SU-DHL-6 (cell line): ENCODE results near the gene BZW2.

ENCODE experiments used
- H2AFZ ChIP-seq: fragments of 200-600 bp; sonication (generic); 2 replicates; pipeline ENCODE4 v1.6.1; 2014; ENCODE audit warnings: low read depth, mild to moderate bottlenecking, moderate library complexity, mixed read lengths, antibody characterized with exemption, low read length; ENCODE audit not compliant: severe bottlenecking
- H3F3A ChIP-seq: fragments of 200-600 bp; shearing (Covaris generic); 2 replicates; pipeline ENCODE4 v1.6.0; 2016; ENCODE audit warnings: antibody characterized with exemption, mild to moderate bottlenecking; ENCODE audit not compliant: insufficient read depth
- H3K27ac ChIP-seq: fragments of 200-600 bp; sonication (generic); 2 replicates; pipeline ENCODE4 v1.5.1; 2016; ENCODE audit warnings: low read depth, mild to moderate bottlenecking, low read length, moderate library complexity, mixed read lengths
- H3K27me3 ChIP-seq: fragments of 200-600 bp; sonication (generic), shearing (Covaris generic); 2 replicates; pipeline ENCODE4 v1.6.0; 2014; ENCODE audit warnings: mild to moderate bottlenecking, low read length
- H3K36me3 ChIP-seq: fragments of 200-600 bp; sonication (generic); 2 replicates; pipeline ENCODE4 v1.6.1; 2014; ENCODE audit warnings: mild to moderate bottlenecking, low read length, mixed read lengths
- H3K4me2 ChIP-seq: fragments of 300-600, 200-600 bp; shearing (Covaris generic), sonication (generic); 2 replicates; pipeline ENCODE4 v1.6.0; 2014; ENCODE audit warnings: low read length, low read depth, mild to moderate bottlenecking; ENCODE audit not compliant: poor library complexity, severe bottlenecking
- H3K4me3 ChIP-seq: fragments of 200-600 bp; sonication (generic); 2 replicates; pipeline ENCODE4 v1.5.1; 2014; ENCODE audit warnings: antibody characterized with exemption, low read length, mild to moderate bottlenecking, mixed read lengths; ENCODE audit not compliant: insufficient read depth, poor library complexity, severe bottlenecking
- H3K79me2 ChIP-seq: fragments of 200-600 bp; sonication (generic); 2 replicates; pipeline ENCODE4 v1.6.1; 2014; ENCODE audit warnings: mild to moderate bottlenecking, low read length, moderate library complexity; ENCODE audit not compliant: insufficient read depth
- H3K9ac ChIP-seq: fragments of 200-600 bp; sonication (generic); 2 replicates; pipeline ENCODE4 v1.7.0; 2014; ENCODE audit warnings: mild to moderate bottlenecking, low read length
- H3K9me2 ChIP-seq: fragments of 200-600 bp; sonication (generic); replicated peaks from 2 replicates; pipeline ENCODE4 v1.6.1; 2014; ENCODE audit warnings: low read length; ENCODE audit not compliant: insufficient read depth
- H3K9me3 ChIP-seq: fragments of 200-600 bp; sonication (generic); 2 replicates; pipeline ENCODE4 v1.6.1; 2014; ENCODE audit warnings: low read length, mixed read lengths; ENCODE audit not compliant: insufficient read depth
- H4K20me1 ChIP-seq: fragments of 200-600 bp; sonication (generic); 2 replicates; pipeline ENCODE4 v1.6.1; 2014; ENCODE audit warnings: low read depth, mild to moderate bottlenecking, antibody characterized with exemption, low read length, moderate library complexity, mixed read lengths
- EZH2phosphoT487 ChIP-seq: fragments of 200-600 bp; sonication (generic), shearing (Covaris generic); conservative IDR thresholded peaks from 2 replicates; pipeline ENCODE4 v1.6.1; 2018; ENCODE audit warnings: mild to moderate bottlenecking, antibody characterized with exemption, low read length, moderate library complexity, mixed read lengths
- TF ChIP-seq, protein P1 (sequence below): fragments of 200-600 bp; sonication (generic); IDR thresholded peaks from one replicate; pipeline ENCODE4 v1.5.1; 2017; ENCODE audit warnings: antibody characterized with exemption, mild to moderate bottlenecking, low read length, moderate library complexity; ENCODE audit not compliant: insufficient read depth, poor library complexity, severe bottlenecking

The BZW2 gene

GRCh38 chr7:16649196-16649595 is 3.2 kb downstream of the BZW2 start:
- peaks cover 78% of the 10 kb centered on the region for H3K79me2 ChIP-seq
- H3K4me3 ChIP-seq, result no peak overlapping the region
- no peak overlapping the region for H3K27ac ChIP-seq
- H3K9me3 ChIP-seq, result no peaks in the 10 kb centered on the region
- H3F3A ChIP-seq, result no peaks in the 10 kb centered on the region
- no peak overlapping the region for H3K9ac ChIP-seq
- H3K36me3 ChIP-seq, result 0 out of 2 replicates have a peak, but pooled peaks cover 7% of the 10 kb centered on the region
- H3K9me2 ChIP-seq, result no peaks in the 10 kb centered on the region
- H3K4me2 ChIP-seq, result peak overlapping the region; percentile 77
- H3K27me3 ChIP-seq, result no peaks in the 10 kb centered on the region
- H2AFZ ChIP-seq, result no peak overlapping the region
- peaks cover 50% of the 10 kb centered on the region for H4K20me1 ChIP-seq
- no peak for TF ChIP-seq EZH2phosphoT487
- TF ChIP-seq, protein P1, sequence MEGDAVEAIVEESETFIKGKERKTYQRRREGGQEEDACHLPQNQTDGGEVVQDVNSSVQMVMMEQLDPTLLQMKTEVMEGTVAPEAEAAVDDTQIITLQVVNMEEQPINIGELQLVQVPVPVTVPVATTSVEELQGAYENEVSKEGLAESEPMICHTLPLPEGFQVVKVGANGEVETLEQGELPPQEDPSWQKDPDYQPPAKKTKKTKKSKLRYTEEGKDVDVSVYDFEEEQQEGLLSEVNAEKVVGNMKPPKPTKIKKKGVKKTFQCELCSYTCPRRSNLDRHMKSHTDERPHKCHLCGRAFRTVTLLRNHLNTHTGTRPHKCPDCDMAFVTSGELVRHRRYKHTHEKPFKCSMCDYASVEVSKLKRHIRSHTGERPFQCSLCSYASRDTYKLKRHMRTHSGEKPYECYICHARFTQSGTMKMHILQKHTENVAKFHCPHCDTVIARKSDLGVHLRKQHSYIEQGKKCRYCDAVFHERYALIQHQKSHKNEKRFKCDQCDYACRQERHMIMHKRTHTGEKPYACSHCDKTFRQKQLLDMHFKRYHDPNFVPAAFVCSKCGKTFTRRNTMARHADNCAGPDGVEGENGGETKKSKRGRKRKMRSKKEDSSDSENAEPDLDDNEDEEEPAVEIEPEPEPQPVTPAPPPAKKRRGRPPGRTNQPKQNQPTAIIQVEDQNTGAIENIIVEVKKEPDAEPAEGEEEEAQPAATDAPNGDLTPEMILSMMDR, result no peak

- Histone ChIP-seq H3K4me2 (peak overlapping the region; percentile 77), H3K9me3 (no peaks in the 10 kb centered on the region)
- TF ChIP-seq EZH2phosphoT487, result no peak
- TF ChIP-seq, protein P1, result no peak
These were observed 4.3 kb downstream of the BZW2 start for GRCh38 chr7:16650266-16650665.

DNA sequence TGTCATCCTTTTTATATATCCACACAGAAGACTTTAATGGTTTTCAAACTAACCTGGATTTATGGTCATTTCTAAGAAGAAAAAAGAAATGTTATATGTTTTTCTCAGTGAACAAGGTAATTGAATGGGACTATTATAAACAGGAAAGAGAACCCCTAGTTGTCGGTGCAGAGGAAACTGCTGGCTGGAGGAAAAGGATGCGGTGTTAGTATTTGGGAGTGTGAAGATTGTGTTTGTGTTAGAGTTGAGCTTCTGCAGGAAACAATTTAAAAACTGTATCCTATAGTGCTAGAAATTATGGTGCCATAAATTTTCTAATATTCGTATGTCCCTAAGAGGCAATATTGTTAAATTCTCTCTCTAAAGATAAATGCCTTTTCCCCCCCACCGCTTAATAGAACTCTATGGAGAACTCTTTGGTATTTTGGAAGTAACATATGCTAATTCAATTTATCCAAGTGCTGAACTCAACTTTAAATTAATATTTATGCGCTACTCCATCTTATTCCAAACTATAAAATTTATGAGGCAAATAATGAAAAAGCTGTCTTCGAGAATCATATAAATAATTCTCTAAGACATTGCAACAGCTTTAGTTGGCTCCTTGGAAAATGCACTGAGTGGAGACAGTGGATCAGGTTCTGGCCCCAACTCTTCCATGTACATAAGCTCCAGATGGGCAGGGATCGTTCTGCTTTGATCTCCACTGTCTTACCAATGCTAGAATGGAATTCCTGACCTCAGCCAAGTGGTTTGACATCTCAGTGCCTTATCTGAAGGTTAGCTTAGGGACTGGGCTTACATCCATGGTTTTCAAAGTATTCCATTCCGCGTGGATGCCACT is 5.6 kb downstream of the BZW2 start:
- Histone ChIP-seq H3K36me3 (0 out of 2 replicates have a peak, but pooled peaks cover 11% of the 10 kb centered on the region), H3F3A (no peaks in the 10 kb centered on the region), H3K4me2 (no peak overlapping the region), H3K9me3 (no peaks in the 10 kb centered on the region), H3K27me3 (no peaks in the 10 kb centered on the region), H3K9me2 (no peaks in the 10 kb centered on the region), H3K9ac (no peak overlapping the region), H4K20me1 (peaks cover 63% of the 10 kb centered on the region), H3K4me3 (no peak overlapping the region), H2AFZ (no peak overlapping the region), H3K27ac (no peak overlapping the region), H3K79me2 (peaks cover 100% of the 10 kb centered on the region)
- TF ChIP-seq EZH2phosphoT487, result no peak
- TF ChIP-seq, protein P1, result no peak

More at GRCh38 chr7:16650266-16650665, 4.3 kb downstream of the BZW2 start:
- H3K4me3 ChIP-seq, result no peak overlapping the region
- no peaks in the 10 kb centered on the region for H3K9me2 ChIP-seq
- H3K79me2 ChIP-seq, result peaks cover 89% of the 10 kb centered on the region
- no peaks in the 10 kb centered on the region for H3K27me3 ChIP-seq
- H3F3A ChIP-seq, result no peaks in the 10 kb centered on the region
- H2AFZ ChIP-seq, result no peak overlapping the region
- H3K9ac ChIP-seq, result no peak overlapping the region
- peaks cover 54% of the 10 kb centered on the region for H4K20me1 ChIP-seq
- H3K36me3 ChIP-seq, result 0 out of 2 replicates have a peak, but pooled peaks cover 9% of the 10 kb centered on the region
- no peak overlapping the region for H3K27ac ChIP-seq
